IMR-90 (cell line): ENCODE results near the gene HS3ST5. TPM values are rescaled to one million over a fixed set of nuclear protein-coding genes. Genes with fewer than 3 reads are reported as not detected.

Source experiments
- ATAC-seq: fragments of 200-7000 bp; cut with Tn5 transposase; 2 replicates; pipeline ENCODE4 v1.9.1; 2020; ENCODE audit warnings: low read depth, mild to moderate bottlenecking, moderate library complexity
- BruUV-seq: library from RNA; stranded (reverse); fragments of 400-500 nt; replicated peaks from 2 replicates; lab custom pipeline; 2021; lab: Mats Ljungman, UMichigan
- CTCF ChIA-PET: fragments of 300-600 bp; formaldehyde crosslinking; extraction: SDS; loops from one replicate; lab custom pipeline; 2021; ENCODE audit warnings: antibody characterized with exemption; lab: Yijun Ruan, JAX
- POLR2A ChIA-PET: fragments of 300-600 bp; sonication (Branson Sonifier 250); formaldehyde crosslinking; loops from one replicate; lab custom pipeline; 2022; ENCODE audit warnings: antibody characterized with exemption; ENCODE audit not compliant: unreplicated experiment; lab: Charles Lee
- DNase-seq: peaks from one replicate; pipeline ENCODE4 v3.0.0; 2013
- H2AFZ ChIP-seq: replicated peaks from 2 replicates; pipeline ENCODE3; 2013; ENCODE audit warnings: low read length, mild to moderate bottlenecking; ENCODE audit not compliant: poor library complexity
- H2AK5ac ChIP-seq: 2 replicates; pipeline ENCODE4 v1.6.1; 2013; ENCODE audit warnings: low read depth, low read length, inconsistent platforms
- H2AK9ac ChIP-seq: replicated peaks from 2 replicates; pipeline ENCODE3; 2013; ENCODE audit warnings: mild to moderate bottlenecking, low read depth, low read length, moderate library complexity; ENCODE audit not compliant: poor library complexity
- H2BK120ac ChIP-seq: 2 replicates; pipeline ENCODE4 v1.6.1; 2013; ENCODE audit warnings: low read depth, low read length, inconsistent platforms
- H2BK15ac ChIP-seq: 3 replicates; pipeline ENCODE4 v1.6.1; 2013; ENCODE audit warnings: low read depth, low read length, inconsistent platforms
- H2BK20ac ChIP-seq: 2 replicates; pipeline ENCODE4 v1.6.1; 2013; ENCODE audit warnings: low read depth, mild to moderate bottlenecking, inconsistent platforms, low read length, moderate library complexity
- H2BK5ac ChIP-seq: 2 replicates; pipeline ENCODE4 v1.6.1; 2013; ENCODE audit warnings: mild to moderate bottlenecking, low read depth, low read length, inconsistent platforms; ENCODE audit not compliant: poor library complexity, severe bottlenecking
- H3K14ac ChIP-seq: replicated peaks from 2 replicates; pipeline ENCODE4 v1.6.1; 2013; ENCODE audit warnings: low read depth, low read length, inconsistent platforms
- H3K18ac ChIP-seq: 2 replicates; pipeline ENCODE4 v1.6.1; 2013; ENCODE audit warnings: low read depth, low read length, control low read depth
- H3K23ac ChIP-seq: 2 replicates; pipeline ENCODE4 v1.6.1; 2013; ENCODE audit warnings: low read depth, low read length, inconsistent platforms
- H3K27ac ChIP-seq: 2 replicates; pipeline ENCODE4 v1.5.1; 2013; ENCODE audit warnings: mild to moderate bottlenecking, control low read depth, low read length; ENCODE audit not compliant: insufficient read depth
- H3K27me3 ChIP-seq: 2 replicates; pipeline ENCODE4 v1.6.1; 2013; ENCODE audit warnings: low read length; ENCODE audit not compliant: control insufficient read depth, insufficient read depth
- H3K36me3 ChIP-seq: 2 replicates; pipeline ENCODE4 v1.6.1; 2013; ENCODE audit warnings: low read length, mixed read lengths; ENCODE audit not compliant: control insufficient read depth, insufficient read depth
- H3K4ac ChIP-seq: 2 replicates; pipeline ENCODE4 v1.6.1; 2013; ENCODE audit warnings: low read depth, low read length, inconsistent platforms
- H3K4me1 ChIP-seq: 2 replicates; pipeline ENCODE4 v1.6.1; 2013; ENCODE audit warnings: low read length, mixed read lengths; ENCODE audit not compliant: control insufficient read depth, insufficient read depth
- H3K4me2 ChIP-seq: 2 replicates; pipeline ENCODE4 v1.6.1; 2013; ENCODE audit warnings: low read depth, mild to moderate bottlenecking, control low read depth, low read length, moderate library complexity
- H3K4me3 ChIP-seq: 2 replicates; pipeline ENCODE4 v1.5.1; 2013; ENCODE audit warnings: low read depth, mild to moderate bottlenecking, control low read depth, low read length, moderate library complexity; ENCODE audit not compliant: insufficient read depth
- H3K56ac ChIP-seq: 2 replicates; pipeline ENCODE4 v1.6.1; 2013; ENCODE audit warnings: low read length, inconsistent platforms; ENCODE audit not compliant: insufficient read depth; ENCODE audit errors: extremely low read depth
- H3K79me1 ChIP-seq, 2 experiments: 2 replicates each; pipeline ENCODE4 v1.6.1; 2013; ENCODE audit warnings: low read length in 2 of 2, inconsistent platforms in 1 of 2, low read depth in 1 of 2
- H3K9ac ChIP-seq: 2 replicates; pipeline ENCODE4 v1.6.1; 2013; ENCODE audit warnings: low read depth, low read length, control low read depth
- H3K9me1 ChIP-seq: 2 replicates; pipeline ENCODE4 v1.6.1; 2013; ENCODE audit warnings: low read length, inconsistent platforms; ENCODE audit not compliant: insufficient read depth
- H3K9me3 ChIP-seq: 2 replicates; pipeline ENCODE4 v1.6.1; 2013; ENCODE audit warnings: low read length; ENCODE audit not compliant: control insufficient read depth, insufficient read depth
- H4K20me1 ChIP-seq: 2 replicates; pipeline ENCODE4 v1.6.1; 2013; ENCODE audit warnings: low read length, inconsistent platforms; ENCODE audit not compliant: insufficient read depth
- H4K5ac ChIP-seq: 2 replicates; pipeline ENCODE4 v1.6.1; 2013; ENCODE audit warnings: mild to moderate bottlenecking, low read depth, low read length, control low read depth
- H4K8ac ChIP-seq, 2 experiments: 2 replicates each; pipeline ENCODE4 v1.6.1; 2013; ENCODE audit warnings: low read depth in 2 of 2, low read length in 2 of 2, control low read depth in 1 of 2, inconsistent platforms in 1 of 2
- H4K91ac ChIP-seq: 2 replicates; pipeline ENCODE4 v1.6.1; 2013; ENCODE audit warnings: low read depth, low read length, inconsistent platforms; ENCODE audit not compliant: insufficient read depth
- BHLHE40 ChIP-seq: fragments of 150-350 bp; IDR thresholded peaks from 2 replicates; pipeline ENCODE4 v1.6.1; 2016; ENCODE audit warnings: mild to moderate bottlenecking, low read depth, low read length
- CEBPB ChIP-seq: IDR thresholded peaks from 2 replicates; pipeline ENCODE4 v1.6.1; 2012; ENCODE audit warnings: low read depth, low read length, improper control_type of control experiment
- CHD1 ChIP-seq: IDR thresholded peaks from 2 replicates; pipeline ENCODE4 v1.6.1; 2012; ENCODE audit warnings: low read depth, low read length, improper control_type of control experiment
- CTCF ChIP-seq: conservative IDR thresholded peaks from 2 replicates; pipeline ENCODE4 v1.5.1; 2012; ENCODE audit warnings: mild to moderate bottlenecking, low read depth, low read length, improper control_type of control experiment
- ELK1 ChIP-seq: fragments of 150-350 bp; IDR thresholded peaks from 2 replicates; pipeline ENCODE4 v1.6.1; 2016; ENCODE audit warnings: low read depth, mild to moderate bottlenecking, low read length, moderate library complexity, borderline replicate concordance
- FOS ChIP-seq: fragments of 150-350 bp; IDR thresholded peaks from 2 replicates; pipeline ENCODE4 v1.6.1; 2016; ENCODE audit warnings: low read depth, low read length
- MAFK ChIP-seq: IDR thresholded peaks from 2 replicates; pipeline ENCODE4 v1.6.1; 2012; ENCODE audit warnings: low read depth, low read length, improper control_type of control experiment
- MAZ ChIP-seq: IDR thresholded peaks from 2 replicates; pipeline ENCODE4 v1.6.1; 2012; ENCODE audit warnings: low read depth, mild to moderate bottlenecking, low read length, improper control_type of control experiment, moderate library complexity, borderline replicate concordance
- MXI1 ChIP-seq: IDR thresholded peaks from 2 replicates; pipeline ENCODE4 v1.6.1; 2012; ENCODE audit warnings: low read depth, mild to moderate bottlenecking, low read length, moderate library complexity, borderline replicate concordance
- NFE2L2 ChIP-seq: fragments of 150-350 bp; IDR thresholded peaks from 2 replicates; pipeline ENCODE4 v1.6.1; 2016; ENCODE audit warnings: low read depth, mild to moderate bottlenecking, low read length
- POLR2A ChIP-seq: IDR thresholded peaks from 2 replicates; pipeline ENCODE4 v1.6.1; 2012; ENCODE audit warnings: mild to moderate bottlenecking, low read depth, low read length
- RAD21 ChIP-seq: IDR thresholded peaks from 2 replicates; pipeline ENCODE4 v1.6.1; 2012; ENCODE audit warnings: low read length, improper control_type of control experiment
- RCOR1 ChIP-seq: IDR thresholded peaks from 2 replicates; pipeline ENCODE4 v1.6.1; 2012; ENCODE audit warnings: mild to moderate bottlenecking, low read length, improper control_type of control experiment; ENCODE audit not compliant: insufficient replicate concordance
- RFX5 ChIP-seq: IDR thresholded peaks from 2 replicates; pipeline ENCODE4 v1.8.0; 2012; ENCODE audit warnings: low read depth, mild to moderate bottlenecking, low read length, moderate library complexity
- SMC3 ChIP-seq: fragments of 150-350 bp; IDR thresholded peaks from 2 replicates; pipeline ENCODE4 v1.6.1; 2016; ENCODE audit warnings: low read depth, mild to moderate bottlenecking, antibody characterized with exemption, low read length, moderate library complexity
- USF2 ChIP-seq: fragments of 150-350 bp; IDR thresholded peaks from 2 replicates; pipeline ENCODE4 v1.6.1; 2017; ENCODE audit warnings: mild to moderate bottlenecking, antibody characterized with exemption, low read length, low read depth
- WGBS, 2 experiments: methylation state at CpG; one replicate each; pipeline versions ENCODE4 v1.1.5 to v1.1.7; 2013; ENCODE audit warnings: missing lambda C conversion rate in 2 of 2; ENCODE audit not compliant: insufficient read length in 1 of 2; ENCODE audit errors: extremely low coverage in 2 of 2; 5-methylcytosine and 5-hydroxymethylcytosine counted together
- dilution Hi-C: fragments of 300-500 bp; cut with HindIII; formaldehyde crosslinking; loops from one replicate; pipeline ENCODE4 v1.14.3; 2018; ENCODE audit warnings: low sequenced_read_pairs; ENCODE audit not compliant: unreplicated experiment
- in situ Hi-C: fragments of 300-500 bp; cut with MboI; formaldehyde crosslinking; loops from 3 replicates; pipeline ENCODE4 v1.14.3; 2019; ENCODE audit warnings: low sequenced_read_pairs, inconsistent platforms, mixed read lengths
- intact Hi-C: fragments of 100-400 bp; cut with micrococcal nuclease; formaldehyde crosslinking; loops from 2 replicates; pipeline ENCODE4 v1.10.0; 2022
- polyA plus RNA-seq, 3 experiments: library from polyadenylated mRNA; depleted of rRNA; stranded (reverse); fragments of >200 nt; gene quantifications; 2 replicates each; pipeline ENCODE4 v1.2.3, GENCODE V29; 2012; ENCODE audit warnings: low replicate concordance in 1 of 3
- total RNA-seq: library from RNA; depleted of rRNA; stranded (reverse); fragments of >200 nt; gene quantifications from 2 replicates; pipeline ENCODE4 v1.2.3, GENCODE V29; 2012

HS3ST5 gene
- total and polyA plus RNA-seq, 2 of the 4 experiments (the other 2 are of a cell fraction): not detected

- Histone ChIP-seq H2BK5ac (no peak overlapping the region), H3K56ac (no peak overlapping the region), H2BK120ac (no peak overlapping the region), H3K36me3 (no peaks in the 10 kb centered on the region), H3K23ac (no peak overlapping the region), H4K20me1 (no peaks in the 10 kb centered on the region), H3K4me1 (no peaks in the 10 kb centered on the region), H2BK20ac (no peak overlapping the region), H3K4me2 (no peak overlapping the region), H3K27ac (no peak overlapping the region), H4K91ac (no peak overlapping the region), H3K9me3 (no peaks in the 10 kb centered on the region), H2AK5ac (no peak overlapping the region), H3K4me3 (no peak overlapping the region), H3K27me3 (no peaks in the 10 kb centered on the region), H3K9me1 (no peaks in the 10 kb centered on the region), H2AK9ac (no peak overlapping the region), H3K4ac (no peak overlapping the region), H3K14ac (no peak overlapping the region), H3K18ac (no peak overlapping the region), H4K5ac (no peak overlapping the region), H2BK15ac (no peak overlapping the region), H4K8ac (no peak overlapping the region), H3K9ac (no peak overlapping the region), H2AFZ (no peak overlapping the region), H3K79me1 (no peaks in the 10 kb centered on the region)
- BruUV-seq: no TSS peak
- no CpG with 5 or more reads among the region's 2 CpGs for WGBS, 2 experiments
- TF ChIP-seq RFX5: no peak
- TF ChIP-seq POLR2A: no peak
- no peak for TF ChIP-seq MAZ
- TF ChIP-seq MXI1: no peak
- TF ChIP-seq CTCF: no peak
- no peak for TF ChIP-seq CEBPB
- TF ChIP-seq FOS: no peak
- TF ChIP-seq USF2: no peak
- TF ChIP-seq RAD21: no peak
- TF ChIP-seq CHD1: no peak
- no peak for TF ChIP-seq MAFK
- TF ChIP-seq NFE2L2: no peak
- TF ChIP-seq ELK1: no peak
- TF ChIP-seq RCOR1: no peak
- no peak for TF ChIP-seq SMC3
- TF ChIP-seq BHLHE40: no peak
- dilution Hi-C loops: no loop called here
- in situ Hi-C loops: no loop called here
- ATAC-seq (no peak), DNase-seq (no peak)
- ChIA-PET POLR2A (no interaction called here), CTCF (no interaction called here)
- intact Hi-C loops: no loop called here
Observed at GRCh38 chr6:114354482-114354881, 11.7 kb upstream of the HS3ST5 start.
